ENCODE data around the gene TAS1R1.
"Not testable (repeated sequence)": the region's sequence is repeated elsewhere in the genome, so short reads cannot be mapped to it uniquely, and the experiment has no call there.

The TAS1R1 gene

GRCh38 chr1:6523566-6523965 lies 31.5 kb upstream of the TAS1R1 start:
- no peak for DNase-seq

GRCh38 chr1:6526316-6526715 lies 28.8 kb upstream of the TAS1R1 start:
- no peak for DNase-seq

- DNase-seq: no peak
Measured at GRCh38 chr1:6528492-6528891, 26.6 kb upstream of the TAS1R1 start.

- no peak for DNase-seq
Measured at GRCh38 chr1:6530504-6531160, 24.5 kb upstream of the TAS1R1 start.

GRCh38 chr1:6531996-6532395 lies 23.1 kb upstream of the TAS1R1 start:
- DNase-seq: no peak

- DNase-seq: no peak
Measured at GRCh38 chr1:6534248-6534822, 20.8 kb upstream of the TAS1R1 start.

GRCh38 chr1:6535214-6535613 lies 19.9 kb upstream of the TAS1R1 start:
- no peak for DNase-seq

GRCh38 chr1:6536291-6536690 lies 18.8 kb upstream of the TAS1R1 start:
- DNase-seq: no peak

GRCh38 chr1:6538956-6539355 lies 16.2 kb upstream of the TAS1R1 start:
- no peak for DNase-seq

- no peak for DNase-seq
Measured at GRCh38 chr1:6544831-6545230, 10.3 kb upstream of the TAS1R1 start.

GRCh38 chr1:6545276-6546112 lies 9.6 kb upstream of the TAS1R1 start:
- no peak for DNase-seq

GRCh38 chr1:6546326-6546725 lies 8.8 kb upstream of the TAS1R1 start:
- DNase-seq: no peak

- no peak for DNase-seq
Measured at GRCh38 chr1:6547301-6547700, 7.8 kb upstream of the TAS1R1 start.

- DNase-seq: peak; percentile 68
Measured at GRCh38 chr1:6554031-6554906, 838 bp upstream of the TAS1R1 start, which contains the start of gene NOL9. Gene NOL9 (minus strand): TSS chr1:6554513. CDS start chr1:6554502, 11 bp downstream.

GRCh38 chr1:6557597-6557996 lies 2.5 kb downstream of the TAS1R1 start:
- DNase-seq: no peak

- not testable (repeated sequence) for DNase-seq
Measured at GRCh38 chr1:6559161-6559560, 4.1 kb downstream of the TAS1R1 start.

GRCh38 chr1:6560267-6560666 lies 5.2 kb downstream of the TAS1R1 start:
- no peak for DNase-seq

- DNase-seq: no peak
Measured at GRCh38 chr1:6569033-6569432, 13.9 kb downstream of the TAS1R1 start.

- DNase-seq: no peak
Measured at GRCh38 chr1:6570100-6570499, 15.0 kb downstream of the TAS1R1 start.

GRCh38 chr1:6570987-6571386 lies 15.9 kb downstream of the TAS1R1 start:
- no peak for DNase-seq

- no peak for DNase-seq
Measured at GRCh38 chr1:6572653-6573383, 17.7 kb downstream of the TAS1R1 start.

GRCh38 chr1:6574025-6574620 lies 19.0 kb downstream of the TAS1R1 start:
- peak; percentile 11 for DNase-seq
